LNCaP clone FGC (cell line): ENCODE measurements around the gene OR5H6.

Experiments used
- DNase-seq: peaks from one replicate; pipeline ENCODE4 v3.0.0-alpha.2; 2011; ENCODE audit warnings: low read depth
- H3K4me3 ChIP-seq: 2 replicates; pipeline ENCODE4 v1.5.1; 2011; ENCODE audit warnings: mild to moderate bottlenecking, low read depth, low read length, control low read depth
- TF ChIP-seq, protein P1 (sequence below): IDR thresholded peaks from 2 replicates; pipeline ENCODE4 v1.5.1; 2012; ENCODE audit warnings: mild to moderate bottlenecking; ENCODE audit not compliant: control insufficient read depth, insufficient read depth; ENCODE audit errors: extremely low read depth

OR5H6 gene

DNA sequence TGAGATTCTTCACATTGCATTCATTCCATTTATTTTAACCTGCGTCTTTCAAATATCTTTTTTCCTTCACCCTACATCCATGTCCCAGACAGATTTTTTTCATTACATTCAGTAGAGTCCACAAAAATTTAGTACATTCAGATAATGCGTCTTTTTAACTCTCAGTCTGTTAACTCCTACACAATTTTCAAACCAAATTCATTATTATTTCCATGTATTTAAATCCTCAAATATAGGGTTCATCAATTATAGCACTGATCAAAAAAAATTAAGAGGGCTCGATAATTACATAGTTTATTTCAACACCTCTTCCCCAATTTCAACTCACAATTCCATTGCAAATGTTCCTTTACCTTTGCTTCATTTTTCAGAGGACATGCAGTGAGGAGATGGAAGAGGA lies at the start of gene OR5H6:
Gene OR5H6 (plus strand): TSS at position 301 of the 400 bp plus-strand sequence. CDS start 89 bp downstream, at position 390.
- DNase-seq, result no peak
- no peak within 1 kb of the TSS for H3K4me3 ChIP-seq
- TF ChIP-seq, protein P1, sequence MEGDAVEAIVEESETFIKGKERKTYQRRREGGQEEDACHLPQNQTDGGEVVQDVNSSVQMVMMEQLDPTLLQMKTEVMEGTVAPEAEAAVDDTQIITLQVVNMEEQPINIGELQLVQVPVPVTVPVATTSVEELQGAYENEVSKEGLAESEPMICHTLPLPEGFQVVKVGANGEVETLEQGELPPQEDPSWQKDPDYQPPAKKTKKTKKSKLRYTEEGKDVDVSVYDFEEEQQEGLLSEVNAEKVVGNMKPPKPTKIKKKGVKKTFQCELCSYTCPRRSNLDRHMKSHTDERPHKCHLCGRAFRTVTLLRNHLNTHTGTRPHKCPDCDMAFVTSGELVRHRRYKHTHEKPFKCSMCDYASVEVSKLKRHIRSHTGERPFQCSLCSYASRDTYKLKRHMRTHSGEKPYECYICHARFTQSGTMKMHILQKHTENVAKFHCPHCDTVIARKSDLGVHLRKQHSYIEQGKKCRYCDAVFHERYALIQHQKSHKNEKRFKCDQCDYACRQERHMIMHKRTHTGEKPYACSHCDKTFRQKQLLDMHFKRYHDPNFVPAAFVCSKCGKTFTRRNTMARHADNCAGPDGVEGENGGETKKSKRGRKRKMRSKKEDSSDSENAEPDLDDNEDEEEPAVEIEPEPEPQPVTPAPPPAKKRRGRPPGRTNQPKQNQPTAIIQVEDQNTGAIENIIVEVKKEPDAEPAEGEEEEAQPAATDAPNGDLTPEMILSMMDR, result no peak

DNA sequence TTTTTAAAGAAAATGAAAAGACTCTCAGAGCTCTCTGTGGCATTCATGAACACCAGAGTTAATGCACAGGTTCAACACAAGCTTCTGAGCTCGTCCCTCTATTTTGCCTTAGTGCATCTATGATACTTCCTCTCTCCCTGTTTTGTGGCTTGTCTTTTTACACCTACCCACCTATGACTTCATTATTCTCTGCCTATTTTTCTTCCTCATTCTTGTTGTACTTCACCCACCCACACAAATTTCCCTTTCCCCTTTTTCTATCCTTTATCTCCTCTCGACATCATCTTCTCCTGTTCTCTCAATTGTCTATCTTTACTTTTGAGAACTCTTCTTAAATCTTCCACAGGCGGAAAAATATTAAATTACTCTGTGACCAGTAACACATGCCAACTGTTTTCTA lies 49.0 kb upstream of the OR5H6 start:
- H3K4me3 ChIP-seq, result no peak overlapping the region
- DNase-seq, result no peak
- TF ChIP-seq, protein P1, result no peak

DNA sequence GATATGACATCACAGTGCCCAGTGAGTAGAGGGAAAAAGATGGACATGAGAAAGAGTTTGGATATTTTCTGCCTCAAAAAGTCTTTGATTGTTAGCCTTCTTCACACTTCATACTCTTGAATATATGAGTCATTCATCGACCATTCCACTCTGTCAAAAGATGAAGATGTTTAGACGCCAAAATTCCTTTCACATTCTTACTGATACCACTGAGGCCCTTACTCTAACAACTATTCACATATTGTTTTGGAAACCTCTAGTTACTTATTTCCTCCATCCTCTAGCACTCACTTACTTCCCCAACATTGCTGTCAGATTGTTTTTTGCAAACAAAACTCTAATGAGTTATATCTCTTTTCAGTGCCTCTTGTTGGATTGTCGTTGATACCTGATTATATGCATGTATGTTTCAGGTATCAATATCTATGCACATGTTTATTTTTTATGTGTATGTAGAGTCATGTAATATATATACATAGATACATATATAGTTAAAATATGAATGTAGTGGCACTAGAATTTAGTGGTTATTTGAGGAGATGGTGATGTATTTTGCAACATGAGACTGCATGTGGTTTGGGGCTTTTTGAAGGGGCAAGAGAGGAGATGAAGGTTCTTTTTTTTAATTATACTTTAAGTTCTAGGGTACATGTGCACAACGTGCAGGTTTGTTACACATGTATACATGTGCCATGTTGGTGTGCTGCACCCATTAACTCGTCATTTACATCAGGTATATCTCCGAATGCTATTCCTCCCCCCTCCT lies 40.0 kb upstream of the OR5H6 start:
- H3K4me3 ChIP-seq, result no peak overlapping the region
- TF ChIP-seq, protein P1, result no peak
- no peak for DNase-seq

DNA sequence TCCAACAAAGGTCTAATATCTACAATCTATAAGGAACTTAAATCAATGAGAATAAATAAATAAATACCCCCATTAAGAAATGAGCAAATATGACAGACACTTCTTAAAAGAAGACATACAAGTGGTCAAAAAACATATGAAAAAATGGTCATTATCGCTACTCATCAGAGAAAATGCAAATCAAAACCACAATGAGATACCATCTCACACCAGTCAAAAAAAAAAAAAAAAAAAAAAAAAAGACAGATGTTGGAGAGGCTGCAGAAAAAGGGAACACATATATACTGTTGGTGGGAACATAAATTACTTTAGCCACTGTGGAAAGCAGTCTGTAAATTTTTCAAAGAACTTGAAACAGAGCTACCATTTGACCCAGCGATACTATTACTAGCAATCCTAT lies 31.6 kb upstream of the OR5H6 start:
- no peak overlapping the region for H3K4me3 ChIP-seq
- DNase-seq, result no peak
- TF ChIP-seq, protein P1, result no peak

DNA sequence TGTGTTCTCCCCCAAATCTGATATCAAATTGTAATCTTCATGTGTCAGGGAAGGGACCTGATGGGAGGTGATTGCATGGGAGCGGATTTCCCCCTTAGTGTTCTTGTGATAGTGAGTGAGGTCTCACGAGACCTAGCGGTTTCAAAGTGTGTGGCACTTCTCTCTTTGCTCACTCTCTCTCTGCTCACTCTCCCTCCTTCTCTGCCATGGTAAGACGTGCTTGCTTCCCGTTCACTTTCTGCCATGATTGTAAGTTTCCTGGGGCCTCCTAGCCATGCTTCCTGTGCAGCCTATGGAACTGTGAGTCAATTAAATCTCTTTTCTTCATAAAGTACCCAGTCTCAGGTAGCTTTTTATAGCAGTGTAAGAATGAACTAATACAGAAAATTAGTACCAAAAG lies 30.6 kb upstream of the OR5H6 start:
- H3K4me3 ChIP-seq, result no peak overlapping the region
- no peak for DNase-seq
- TF ChIP-seq, protein P1, result no peak

DNA sequence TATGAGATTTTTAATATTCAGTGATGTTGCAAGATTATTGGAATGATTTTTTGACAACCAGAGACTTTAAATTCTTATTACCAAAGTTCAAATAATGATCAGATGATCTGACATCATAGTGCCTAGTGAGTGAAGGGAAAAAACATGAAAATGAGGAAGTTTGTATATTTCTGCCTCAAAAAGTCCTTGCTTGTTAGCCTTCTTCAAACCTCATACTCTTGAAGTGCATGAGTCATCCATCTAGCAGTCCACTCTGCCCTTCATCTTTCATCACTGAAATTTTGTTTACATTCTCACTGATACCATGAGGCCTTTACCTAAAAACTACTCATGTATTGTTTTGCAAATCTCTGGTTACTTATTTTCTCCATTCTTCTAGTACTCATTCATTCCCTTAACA lies 23.9 kb upstream of the OR5H6 start:
- TF ChIP-seq, protein P1, result no peak
- no peak for DNase-seq
- no peak overlapping the region for H3K4me3 ChIP-seq

DNA sequence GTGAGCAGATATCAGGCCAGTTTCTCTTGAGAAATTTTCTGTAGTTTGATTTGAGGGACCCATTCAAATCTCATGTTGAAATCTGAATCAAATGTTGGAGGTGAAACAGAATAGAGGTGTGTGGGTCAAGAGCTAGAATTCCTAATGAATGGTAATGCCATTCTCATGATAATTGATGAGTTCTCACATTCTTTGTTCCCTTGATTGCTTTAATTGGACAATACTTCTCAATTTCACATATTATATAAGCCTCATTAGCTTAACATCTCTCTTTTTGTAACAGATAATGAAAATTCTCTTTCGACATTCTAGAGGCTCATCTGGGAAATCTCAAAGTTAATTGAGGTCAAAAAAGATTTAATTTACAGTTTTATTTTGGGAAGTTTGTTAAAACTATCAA lies 21.9 kb upstream of the OR5H6 start:
- DNase-seq, result no peak
- TF ChIP-seq, protein P1, result no peak
- no peak overlapping the region for H3K4me3 ChIP-seq
